Lower leg skin (tissue), 3 donors: ENCODE results near the gene ARL8B.

Experiments
- CTCF ChIP-seq, 3 donors: fragments of 450-650 bp; IDR thresholded peaks; one replicate each; pipeline ENCODE4 v1.5.1; 2016; ENCODE audit warnings: antibody characterized with exemption in 3 of 3, mild to moderate bottlenecking in 3 of 3, moderate library complexity in 2 of 3
- POLR2A ChIP-seq, 2 donors: fragments of 450-650 bp; IDR thresholded peaks; one replicate each; pipeline ENCODE4 v1.6.1; 2016 to 2017; ENCODE audit warnings: antibody characterized with exemption in 2 of 2, mild to moderate bottlenecking in 1 of 2, moderate library complexity in 1 of 2

- TF ChIP-seq CTCF (IDR thresholded peaks at IDR 0.05): no peak
- TF ChIP-seq POLR2A (IDR thresholded peaks at IDR 0.05): no peak
These were observed 22.4 kb downstream of the ARL8B start for GRCh38 chr3:5144316-5144994.
